CD4-positive, alpha-beta T cell treated with Interleukin-1 beta for 1 hour (primary cell): ENCODE results near the gene DPYSL4.
A peak's percentile ranks its signal among the peaks of the same experiment; 100 is the strongest.

ENCODE experiments used
- DNase-seq, 2 donors: peaks; one replicate each; pipeline ENCODE4 v3.0.0-alpha.2; 2020 to 2022

Gene DPYSL4

GRCh38 chr10:132186488-132187429 is at the start of gene DPYSL4:
TSS of gene DPYSL4 (plus strand) at chr10:132186948. CDS start at chr10:132187064, 116 bp downstream.
- no peak for DNase-seq

- no peak for DNase-seq
Observed at GRCh38 chr10:132137111-132138072, 49.4 kb upstream of the DPYSL4 start.

GRCh38 chr10:132138133-132138532 is 48.6 kb upstream of the DPYSL4 start:
- no peak for DNase-seq

- no peak for DNase-seq
Observed at GRCh38 chr10:132138596-132138995, 48.2 kb upstream of the DPYSL4 start.

- DNase-seq: no peak
Observed at GRCh38 chr10:132139526-132139925, 47.2 kb upstream of the DPYSL4 start.

- no peak for DNase-seq
Observed at GRCh38 chr10:132140167-132140925, 46.4 kb upstream of the DPYSL4 start.

GRCh38 chr10:132141076-132141475 is 45.7 kb upstream of the DPYSL4 start:
- DNase-seq: no peak

- DNase-seq: no peak
Observed at GRCh38 chr10:132141526-132142395, 45.0 kb upstream of the DPYSL4 start.

GRCh38 chr10:132142396-132143161 is 44.2 kb upstream of the DPYSL4 start:
- DNase-seq: peak; percentile 23 to 47

- DNase-seq: no peak
Observed at GRCh38 chr10:132143162-132143561, 43.6 kb upstream of the DPYSL4 start.

- DNase-seq: no peak
Observed at GRCh38 chr10:132144086-132144485, 42.7 kb upstream of the DPYSL4 start.

- DNase-seq: no peak
Observed at GRCh38 chr10:132145002-132145401, 41.7 kb upstream of the DPYSL4 start.

GRCh38 chr10:132145521-132146185 is 41.1 kb upstream of the DPYSL4 start:
- no peak for DNase-seq

GRCh38 chr10:132146271-132146671 is 40.5 kb upstream of the DPYSL4 start:
- DNase-seq: no peak

GRCh38 chr10:132146941-132147915 is 39.5 kb upstream of the DPYSL4 start:
- no peak for DNase-seq

GRCh38 chr10:132148261-132149251 is 38.2 kb upstream of the DPYSL4 start:
- no peak for DNase-seq

- DNase-seq: no peak
Observed at GRCh38 chr10:132149271-132149670, 37.5 kb upstream of the DPYSL4 start.

GRCh38 chr10:132149917-132150316 is 36.8 kb upstream of the DPYSL4 start:
- DNase-seq: no peak
